IMR-90 (cell line): ENCODE data around the gene PRSS21. TPM values are rescaled to one million over a fixed set of nuclear protein-coding genes. Genes with fewer than 3 reads are reported as not detected.

Experiments used
- ATAC-seq: fragments of 200-7000 bp; cut with Tn5 transposase; 2 replicates; pipeline ENCODE4 v1.9.1; 2020; ENCODE audit warnings: low read depth, mild to moderate bottlenecking, moderate library complexity
- BruUV-seq: library from RNA; stranded (reverse); fragments of 400-500 nt; replicated peaks from 2 replicates; lab custom pipeline; 2021; lab: Mats Ljungman, UMichigan
- CTCF ChIA-PET: fragments of 300-600 bp; formaldehyde crosslinking; extraction: SDS; loops from one replicate; lab custom pipeline; 2021; ENCODE audit warnings: antibody characterized with exemption; lab: Yijun Ruan, JAX
- POLR2A ChIA-PET: fragments of 300-600 bp; sonication (Branson Sonifier 250); formaldehyde crosslinking; loops from one replicate; lab custom pipeline; 2022; ENCODE audit warnings: antibody characterized with exemption; ENCODE audit not compliant: unreplicated experiment; lab: Charles Lee
- DNase-seq: peaks from one replicate; pipeline ENCODE4 v3.0.0; 2013
- H2AFZ ChIP-seq: replicated peaks from 2 replicates; pipeline ENCODE3; 2013; ENCODE audit warnings: low read length, mild to moderate bottlenecking; ENCODE audit not compliant: poor library complexity
- H2AK5ac ChIP-seq: 2 replicates; pipeline ENCODE4 v1.6.1; 2013; ENCODE audit warnings: low read depth, low read length, inconsistent platforms
- H2AK9ac ChIP-seq: replicated peaks from 2 replicates; pipeline ENCODE3; 2013; ENCODE audit warnings: mild to moderate bottlenecking, low read depth, low read length, moderate library complexity; ENCODE audit not compliant: poor library complexity
- H2BK120ac ChIP-seq: 2 replicates; pipeline ENCODE4 v1.6.1; 2013; ENCODE audit warnings: low read depth, low read length, inconsistent platforms
- H2BK15ac ChIP-seq: 3 replicates; pipeline ENCODE4 v1.6.1; 2013; ENCODE audit warnings: low read depth, low read length, inconsistent platforms
- H2BK20ac ChIP-seq: 2 replicates; pipeline ENCODE4 v1.6.1; 2013; ENCODE audit warnings: low read depth, mild to moderate bottlenecking, inconsistent platforms, low read length, moderate library complexity
- H2BK5ac ChIP-seq: 2 replicates; pipeline ENCODE4 v1.6.1; 2013; ENCODE audit warnings: mild to moderate bottlenecking, low read depth, low read length, inconsistent platforms; ENCODE audit not compliant: poor library complexity, severe bottlenecking
- H3K14ac ChIP-seq: replicated peaks from 2 replicates; pipeline ENCODE4 v1.6.1; 2013; ENCODE audit warnings: low read depth, low read length, inconsistent platforms
- H3K18ac ChIP-seq: 2 replicates; pipeline ENCODE4 v1.6.1; 2013; ENCODE audit warnings: low read depth, low read length, control low read depth
- H3K23ac ChIP-seq: 2 replicates; pipeline ENCODE4 v1.6.1; 2013; ENCODE audit warnings: low read depth, low read length, inconsistent platforms
- H3K27ac ChIP-seq: 2 replicates; pipeline ENCODE4 v1.5.1; 2013; ENCODE audit warnings: mild to moderate bottlenecking, control low read depth, low read length; ENCODE audit not compliant: insufficient read depth
- H3K27me3 ChIP-seq: 2 replicates; pipeline ENCODE4 v1.6.1; 2013; ENCODE audit warnings: low read length; ENCODE audit not compliant: control insufficient read depth, insufficient read depth
- H3K36me3 ChIP-seq: 2 replicates; pipeline ENCODE4 v1.6.1; 2013; ENCODE audit warnings: low read length, mixed read lengths; ENCODE audit not compliant: control insufficient read depth, insufficient read depth
- H3K4ac ChIP-seq: 2 replicates; pipeline ENCODE4 v1.6.1; 2013; ENCODE audit warnings: low read depth, low read length, inconsistent platforms
- H3K4me1 ChIP-seq: 2 replicates; pipeline ENCODE4 v1.6.1; 2013; ENCODE audit warnings: low read length, mixed read lengths; ENCODE audit not compliant: control insufficient read depth, insufficient read depth
- H3K4me2 ChIP-seq: 2 replicates; pipeline ENCODE4 v1.6.1; 2013; ENCODE audit warnings: low read depth, mild to moderate bottlenecking, control low read depth, low read length, moderate library complexity
- H3K4me3 ChIP-seq: 2 replicates; pipeline ENCODE4 v1.5.1; 2013; ENCODE audit warnings: low read depth, mild to moderate bottlenecking, control low read depth, low read length, moderate library complexity; ENCODE audit not compliant: insufficient read depth
- H3K56ac ChIP-seq: 2 replicates; pipeline ENCODE4 v1.6.1; 2013; ENCODE audit warnings: low read length, inconsistent platforms; ENCODE audit not compliant: insufficient read depth; ENCODE audit errors: extremely low read depth
- H3K79me1 ChIP-seq, 2 experiments: 2 replicates each; pipeline ENCODE4 v1.6.1; 2013; ENCODE audit warnings: low read length in 2 of 2, inconsistent platforms in 1 of 2, low read depth in 1 of 2
- H3K9ac ChIP-seq: 2 replicates; pipeline ENCODE4 v1.6.1; 2013; ENCODE audit warnings: low read depth, low read length, control low read depth
- H3K9me1 ChIP-seq: 2 replicates; pipeline ENCODE4 v1.6.1; 2013; ENCODE audit warnings: low read length, inconsistent platforms; ENCODE audit not compliant: insufficient read depth
- H3K9me3 ChIP-seq: 2 replicates; pipeline ENCODE4 v1.6.1; 2013; ENCODE audit warnings: low read length; ENCODE audit not compliant: control insufficient read depth, insufficient read depth
- H4K20me1 ChIP-seq: 2 replicates; pipeline ENCODE4 v1.6.1; 2013; ENCODE audit warnings: low read length, inconsistent platforms; ENCODE audit not compliant: insufficient read depth
- H4K5ac ChIP-seq: 2 replicates; pipeline ENCODE4 v1.6.1; 2013; ENCODE audit warnings: mild to moderate bottlenecking, low read depth, low read length, control low read depth
- H4K8ac ChIP-seq, 2 experiments: 2 replicates each; pipeline ENCODE4 v1.6.1; 2013; ENCODE audit warnings: low read depth in 2 of 2, low read length in 2 of 2, control low read depth in 1 of 2, inconsistent platforms in 1 of 2
- H4K91ac ChIP-seq: 2 replicates; pipeline ENCODE4 v1.6.1; 2013; ENCODE audit warnings: low read depth, low read length, inconsistent platforms; ENCODE audit not compliant: insufficient read depth
- BHLHE40 ChIP-seq: fragments of 150-350 bp; IDR thresholded peaks from 2 replicates; pipeline ENCODE4 v1.6.1; 2016; ENCODE audit warnings: mild to moderate bottlenecking, low read depth, low read length
- CEBPB ChIP-seq: IDR thresholded peaks from 2 replicates; pipeline ENCODE4 v1.6.1; 2012; ENCODE audit warnings: low read depth, low read length, improper control_type of control experiment
- CHD1 ChIP-seq: IDR thresholded peaks from 2 replicates; pipeline ENCODE4 v1.6.1; 2012; ENCODE audit warnings: low read depth, low read length, improper control_type of control experiment
- FOS ChIP-seq: fragments of 150-350 bp; IDR thresholded peaks from 2 replicates; pipeline ENCODE4 v1.6.1; 2016; ENCODE audit warnings: low read depth, low read length
- MAFK ChIP-seq: IDR thresholded peaks from 2 replicates; pipeline ENCODE4 v1.6.1; 2012; ENCODE audit warnings: low read depth, low read length, improper control_type of control experiment
- MAZ ChIP-seq: IDR thresholded peaks from 2 replicates; pipeline ENCODE4 v1.6.1; 2012; ENCODE audit warnings: low read depth, mild to moderate bottlenecking, low read length, improper control_type of control experiment, moderate library complexity, borderline replicate concordance
- MXI1 ChIP-seq: IDR thresholded peaks from 2 replicates; pipeline ENCODE4 v1.6.1; 2012; ENCODE audit warnings: low read depth, mild to moderate bottlenecking, low read length, moderate library complexity, borderline replicate concordance
- NFE2L2 ChIP-seq: fragments of 150-350 bp; IDR thresholded peaks from 2 replicates; pipeline ENCODE4 v1.6.1; 2016; ENCODE audit warnings: low read depth, mild to moderate bottlenecking, low read length
- POLR2A ChIP-seq: IDR thresholded peaks from 2 replicates; pipeline ENCODE4 v1.6.1; 2012; ENCODE audit warnings: mild to moderate bottlenecking, low read depth, low read length
- RAD21 ChIP-seq: IDR thresholded peaks from 2 replicates; pipeline ENCODE4 v1.6.1; 2012; ENCODE audit warnings: low read length, improper control_type of control experiment
- RCOR1 ChIP-seq: IDR thresholded peaks from 2 replicates; pipeline ENCODE4 v1.6.1; 2012; ENCODE audit warnings: mild to moderate bottlenecking, low read length, improper control_type of control experiment; ENCODE audit not compliant: insufficient replicate concordance
- RFX5 ChIP-seq: IDR thresholded peaks from 2 replicates; pipeline ENCODE4 v1.8.0; 2012; ENCODE audit warnings: low read depth, mild to moderate bottlenecking, low read length, moderate library complexity
- SMC3 ChIP-seq: fragments of 150-350 bp; IDR thresholded peaks from 2 replicates; pipeline ENCODE4 v1.6.1; 2016; ENCODE audit warnings: low read depth, mild to moderate bottlenecking, antibody characterized with exemption, low read length, moderate library complexity
- WGBS, 2 experiments: methylation state at CpG; one replicate each; pipeline versions ENCODE4 v1.1.5 to v1.1.7; 2013; ENCODE audit warnings: missing lambda C conversion rate in 2 of 2; ENCODE audit not compliant: insufficient read length in 1 of 2; ENCODE audit errors: extremely low coverage in 2 of 2; 5-methylcytosine and 5-hydroxymethylcytosine counted together
- dilution Hi-C: fragments of 300-500 bp; cut with HindIII; formaldehyde crosslinking; loops from one replicate; pipeline ENCODE4 v1.14.3; 2018; ENCODE audit warnings: low sequenced_read_pairs; ENCODE audit not compliant: unreplicated experiment
- in situ Hi-C: fragments of 300-500 bp; cut with MboI; formaldehyde crosslinking; loops from 3 replicates; pipeline ENCODE4 v1.14.3; 2019; ENCODE audit warnings: low sequenced_read_pairs, inconsistent platforms, mixed read lengths
- intact Hi-C: fragments of 100-400 bp; cut with micrococcal nuclease; formaldehyde crosslinking; loops from 2 replicates; pipeline ENCODE4 v1.10.0; 2022
- polyA plus RNA-seq, 3 experiments: library from polyadenylated mRNA; depleted of rRNA; stranded (reverse); fragments of >200 nt; gene quantifications; 2 replicates each; pipeline ENCODE4 v1.2.3, GENCODE V29; 2012; ENCODE audit warnings: low replicate concordance in 1 of 3
- total RNA-seq: library from RNA; depleted of rRNA; stranded (reverse); fragments of >200 nt; gene quantifications from 2 replicates; pipeline ENCODE4 v1.2.3, GENCODE V29; 2012
- TF ChIP-seq, protein P1 (sequence below): fragments of 150-350 bp; IDR thresholded peaks from 2 replicates; pipeline ENCODE4 v1.6.1; 2016; ENCODE audit warnings: low read depth, mild to moderate bottlenecking, low read length, moderate library complexity, borderline replicate concordance
- TF ChIP-seq, protein P2 (sequence below): conservative IDR thresholded peaks from 2 replicates; pipeline ENCODE4 v1.5.1; 2012; ENCODE audit warnings: mild to moderate bottlenecking, low read depth, low read length, improper control_type of control experiment
- TF ChIP-seq, protein P3 (sequence below): fragments of 150-350 bp; IDR thresholded peaks from 2 replicates; pipeline ENCODE4 v1.6.1; 2017; ENCODE audit warnings: mild to moderate bottlenecking, antibody characterized with exemption, low read length, low read depth

The PRSS21 gene
- total and polyA plus RNA-seq, 2 of the 4 experiments (the other 2 are of a cell fraction): 0.21 TPM; not detected in 1

DNA sequence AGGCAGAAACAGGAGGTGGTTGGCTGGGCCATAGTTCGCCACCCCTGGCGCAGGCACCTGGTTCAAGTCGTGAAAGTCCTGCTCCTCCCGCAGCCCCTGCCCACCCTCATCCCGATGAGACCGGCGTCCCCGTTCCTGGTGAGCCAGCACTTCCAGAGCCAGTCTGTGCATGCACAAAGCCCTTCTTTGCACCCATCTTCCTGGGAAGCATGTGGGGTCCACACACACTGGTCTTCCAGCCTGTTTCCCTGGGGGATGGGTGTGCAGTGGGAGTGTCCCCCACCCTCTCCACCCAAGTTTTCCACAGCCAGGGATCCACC lies 11.4 kb downstream of the PRSS21 start:
- Histone ChIP-seq H3K4ac (no peak overlapping the region), H2AK9ac (no peak overlapping the region), H3K4me2 (no peak overlapping the region), H4K8ac (no peak overlapping the region), H2BK20ac (no peak overlapping the region), H2AK5ac (no peak overlapping the region), H3K56ac (no peak overlapping the region), H3K9me1 (no peaks in the 10 kb centered on the region), H3K27ac (no peak overlapping the region), H2BK5ac (no peak overlapping the region), H3K18ac (no peak overlapping the region), H3K79me1 (no peaks in the 10 kb centered on the region), H2AFZ (no peak overlapping the region), H4K20me1 (no peaks in the 10 kb centered on the region), H3K9me3 (no peaks in the 10 kb centered on the region), H3K23ac (no peak overlapping the region), H2BK120ac (no peak overlapping the region), H3K4me3 (no peak overlapping the region), H3K36me3 (no peaks in the 10 kb centered on the region), H3K14ac (no peak overlapping the region), H3K4me1 (no peaks in the 10 kb centered on the region), H3K9ac (no peak overlapping the region), H4K5ac (no peak overlapping the region), H4K91ac (no peak overlapping the region), H3K27me3 (peaks cover 53% of the 10 kb centered on the region), H2BK15ac (no peak overlapping the region)
- ChIA-PET POLR2A (no interaction called here), CTCF (no interaction called here)
- in situ Hi-C loops: no loop called here
- no peak for TF ChIP-seq MAFK
- TF ChIP-seq, protein P1, sequence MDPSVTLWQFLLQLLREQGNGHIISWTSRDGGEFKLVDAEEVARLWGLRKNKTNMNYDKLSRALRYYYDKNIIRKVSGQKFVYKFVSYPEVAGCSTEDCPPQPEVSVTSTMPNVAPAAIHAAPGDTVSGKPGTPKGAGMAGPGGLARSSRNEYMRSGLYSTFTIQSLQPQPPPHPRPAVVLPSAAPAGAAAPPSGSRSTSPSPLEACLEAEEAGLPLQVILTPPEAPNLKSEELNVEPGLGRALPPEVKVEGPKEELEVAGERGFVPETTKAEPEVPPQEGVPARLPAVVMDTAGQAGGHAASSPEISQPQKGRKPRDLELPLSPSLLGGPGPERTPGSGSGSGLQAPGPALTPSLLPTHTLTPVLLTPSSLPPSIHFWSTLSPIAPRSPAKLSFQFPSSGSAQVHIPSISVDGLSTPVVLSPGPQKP: no peak
- no peak for TF ChIP-seq POLR2A
- no peak for TF ChIP-seq MXI1
- TF ChIP-seq SMC3: no peak
- no peak for TF ChIP-seq RAD21
- no peak for TF ChIP-seq RFX5
- TF ChIP-seq, protein P2, sequence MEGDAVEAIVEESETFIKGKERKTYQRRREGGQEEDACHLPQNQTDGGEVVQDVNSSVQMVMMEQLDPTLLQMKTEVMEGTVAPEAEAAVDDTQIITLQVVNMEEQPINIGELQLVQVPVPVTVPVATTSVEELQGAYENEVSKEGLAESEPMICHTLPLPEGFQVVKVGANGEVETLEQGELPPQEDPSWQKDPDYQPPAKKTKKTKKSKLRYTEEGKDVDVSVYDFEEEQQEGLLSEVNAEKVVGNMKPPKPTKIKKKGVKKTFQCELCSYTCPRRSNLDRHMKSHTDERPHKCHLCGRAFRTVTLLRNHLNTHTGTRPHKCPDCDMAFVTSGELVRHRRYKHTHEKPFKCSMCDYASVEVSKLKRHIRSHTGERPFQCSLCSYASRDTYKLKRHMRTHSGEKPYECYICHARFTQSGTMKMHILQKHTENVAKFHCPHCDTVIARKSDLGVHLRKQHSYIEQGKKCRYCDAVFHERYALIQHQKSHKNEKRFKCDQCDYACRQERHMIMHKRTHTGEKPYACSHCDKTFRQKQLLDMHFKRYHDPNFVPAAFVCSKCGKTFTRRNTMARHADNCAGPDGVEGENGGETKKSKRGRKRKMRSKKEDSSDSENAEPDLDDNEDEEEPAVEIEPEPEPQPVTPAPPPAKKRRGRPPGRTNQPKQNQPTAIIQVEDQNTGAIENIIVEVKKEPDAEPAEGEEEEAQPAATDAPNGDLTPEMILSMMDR: no peak
- no peak for TF ChIP-seq RCOR1
- no peak for TF ChIP-seq BHLHE40
- no peak for TF ChIP-seq CEBPB
- TF ChIP-seq FOS: no peak
- TF ChIP-seq, protein P3, sequence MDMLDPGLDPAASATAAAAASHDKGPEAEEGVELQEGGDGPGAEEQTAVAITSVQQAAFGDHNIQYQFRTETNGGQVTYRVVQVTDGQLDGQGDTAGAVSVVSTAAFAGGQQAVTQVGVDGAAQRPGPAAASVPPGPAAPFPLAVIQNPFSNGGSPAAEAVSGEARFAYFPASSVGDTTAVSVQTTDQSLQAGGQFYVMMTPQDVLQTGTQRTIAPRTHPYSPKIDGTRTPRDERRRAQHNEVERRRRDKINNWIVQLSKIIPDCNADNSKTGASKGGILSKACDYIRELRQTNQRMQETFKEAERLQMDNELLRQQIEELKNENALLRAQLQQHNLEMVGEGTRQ: no peak
- no peak for TF ChIP-seq NFE2L2
- TF ChIP-seq CHD1: no peak
- no peak for TF ChIP-seq MAZ
- DNase-seq (no peak), ATAC-seq (no peak)
- dilution Hi-C loops: no loop called here
- WGBS, 2 experiments: 100% methylated on average over 2 of the region's 8 CpGs; no CpG with 5 or more reads in 1 of the 2 experiments
- BruUV-seq: no TSS peak
- intact Hi-C loops: no loop called here
